Loucy (cell line): ENCODE results near the gene OR7D4.
"Not testable (repeated sequence)": the region's sequence is repeated elsewhere in the genome, so short reads cannot be mapped to it uniquely, and the experiment has no call there.

Source experiments
- H2AFZ ChIP-seq: fragments of 200-600 bp; sonication (generic); 2 replicates; pipeline ENCODE4 v1.6.0; 2016; ENCODE audit warnings: antibody characterized with exemption, mild to moderate bottlenecking, low read length, moderate library complexity
- H3F3A ChIP-seq: fragments of 200-600 bp; 2 replicates; pipeline ENCODE4 v1.6.0; 2016; ENCODE audit warnings: antibody characterized with exemption, low read depth, mild to moderate bottlenecking
- H3K27me3 ChIP-seq: fragments of 200-600 bp; sonication (generic); 2 replicates; pipeline ENCODE4 v1.6.1; 2014; ENCODE audit warnings: low read length, mild to moderate bottlenecking; ENCODE audit not compliant: insufficient read depth, poor library complexity, severe bottlenecking
- H3K36me3 ChIP-seq: fragments of 200-600 bp; sonication (generic); 2 replicates; pipeline ENCODE4 v1.6.1; 2016; ENCODE audit warnings: low read length; ENCODE audit not compliant: insufficient read depth
- H3K4me1 ChIP-seq: fragments of 200-600 bp; sonication (generic); 2 replicates; pipeline ENCODE4 v1.5.1; 2014; ENCODE audit warnings: low read length, mild to moderate bottlenecking; ENCODE audit not compliant: insufficient read depth, poor library complexity, severe bottlenecking
- H3K4me2 ChIP-seq: fragments of 200-600 bp; sonication (generic); 2 replicates; pipeline ENCODE4 v1.6.0; 2014; ENCODE audit warnings: antibody characterized with exemption, low read length, low read depth, mild to moderate bottlenecking; ENCODE audit not compliant: poor library complexity, severe bottlenecking
- H3K4me3 ChIP-seq: fragments of 200-600 bp; sonication (generic); 2 replicates; pipeline ENCODE4 v1.5.1; 2014; ENCODE audit warnings: low read length, mild to moderate bottlenecking, mixed read lengths; ENCODE audit not compliant: poor library complexity, severe bottlenecking
- H3K79me2 ChIP-seq: fragments of 200-600 bp; sonication (generic); 2 replicates; pipeline ENCODE4 v1.6.1; 2014; ENCODE audit warnings: low read length; ENCODE audit not compliant: insufficient read depth
- H3K9ac ChIP-seq: fragments of 200-600 bp; sonication (generic); 2 replicates; pipeline ENCODE4 v1.6.0; 2014; ENCODE audit warnings: mild to moderate bottlenecking, low read depth, low read length, moderate library complexity; ENCODE audit not compliant: poor library complexity, severe bottlenecking
- H3K9me2 ChIP-seq: fragments of 200-600 bp; sonication (generic); replicated peaks from 2 replicates; pipeline ENCODE4 v1.6.1; 2016; ENCODE audit warnings: low read depth, low read length, mixed read lengths
- H3K9me3 ChIP-seq: fragments of 200-600 bp; sonication (generic); 2 replicates; pipeline ENCODE4 v1.6.1; 2014; ENCODE audit warnings: mild to moderate bottlenecking, antibody characterized with exemption, low read length, low read depth; ENCODE audit not compliant: insufficient read depth
- H4K20me1 ChIP-seq: fragments of 200-600 bp; sonication (generic); 2 replicates; pipeline ENCODE4 v1.6.0; 2014; ENCODE audit warnings: antibody characterized with exemption, low read length, mild to moderate bottlenecking; ENCODE audit not compliant: insufficient read depth, poor library complexity, severe bottlenecking
- EZH2phosphoT487 ChIP-seq: fragments of 200-600 bp; IDR thresholded peaks from 2 replicates; pipeline ENCODE4 v1.6.1; 2018; ENCODE audit warnings: antibody characterized with exemption, mild to moderate bottlenecking, moderate library complexity, borderline replicate concordance
- TF ChIP-seq, protein P1 (sequence below): fragments of 200-600 bp; sonication (generic); conservative IDR thresholded peaks from 2 replicates; pipeline ENCODE4 v1.5.1; 2014; ENCODE audit warnings: mild to moderate bottlenecking, antibody characterized with exemption, low read length

OR7D4 gene

DNA sequence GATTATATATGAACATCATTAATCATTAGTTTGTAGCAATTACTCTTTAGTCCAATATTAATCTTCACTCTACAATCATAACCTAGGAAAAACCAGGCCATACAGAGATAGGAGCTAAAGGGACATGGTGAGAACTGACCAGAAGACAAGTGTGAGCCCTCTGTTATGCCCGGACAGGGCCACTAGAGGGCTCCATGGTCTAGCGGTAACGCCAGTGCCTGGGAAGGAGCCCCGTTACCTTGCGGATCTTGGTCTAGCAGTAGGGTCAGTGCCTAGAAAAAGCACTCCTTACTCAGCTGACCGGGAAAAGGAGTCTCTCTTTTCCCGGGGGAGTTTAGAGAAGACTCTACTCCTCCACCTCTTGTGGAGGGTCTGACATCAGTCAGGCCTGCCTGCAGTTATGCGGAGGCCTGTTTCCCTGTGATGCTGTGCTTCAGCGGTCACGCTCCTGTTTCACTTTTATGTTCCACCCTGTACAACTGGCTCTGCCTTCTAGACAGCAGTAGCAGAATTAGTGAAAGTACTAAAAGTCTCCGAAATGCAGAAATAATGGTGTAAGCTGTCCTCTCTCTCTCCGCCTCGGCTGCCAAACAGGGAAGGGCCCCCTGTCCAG, 13.8 kb downstream of the OR7D4 start:
- Histone ChIP-seq H3K79me2 (no peaks in the 10 kb centered on the region), H3K4me2 (peak overlapping the region; percentile 76), H3K9me3 (no peaks in the 10 kb centered on the region), H3K36me3 (no peaks in the 10 kb centered on the region), H4K20me1 (no peaks in the 10 kb centered on the region), H3K9ac (no peak overlapping the region), H3K4me1 (no peaks in the 10 kb centered on the region), H3K27me3 (no peaks in the 10 kb centered on the region), H3K4me3 (peak overlapping the region; percentile 62), H3F3A (no peaks in the 10 kb centered on the region), H3K9me2 (no peaks in the 10 kb centered on the region), H2AFZ (peak overlapping the region; percentile 88)
- TF ChIP-seq, protein P1, sequence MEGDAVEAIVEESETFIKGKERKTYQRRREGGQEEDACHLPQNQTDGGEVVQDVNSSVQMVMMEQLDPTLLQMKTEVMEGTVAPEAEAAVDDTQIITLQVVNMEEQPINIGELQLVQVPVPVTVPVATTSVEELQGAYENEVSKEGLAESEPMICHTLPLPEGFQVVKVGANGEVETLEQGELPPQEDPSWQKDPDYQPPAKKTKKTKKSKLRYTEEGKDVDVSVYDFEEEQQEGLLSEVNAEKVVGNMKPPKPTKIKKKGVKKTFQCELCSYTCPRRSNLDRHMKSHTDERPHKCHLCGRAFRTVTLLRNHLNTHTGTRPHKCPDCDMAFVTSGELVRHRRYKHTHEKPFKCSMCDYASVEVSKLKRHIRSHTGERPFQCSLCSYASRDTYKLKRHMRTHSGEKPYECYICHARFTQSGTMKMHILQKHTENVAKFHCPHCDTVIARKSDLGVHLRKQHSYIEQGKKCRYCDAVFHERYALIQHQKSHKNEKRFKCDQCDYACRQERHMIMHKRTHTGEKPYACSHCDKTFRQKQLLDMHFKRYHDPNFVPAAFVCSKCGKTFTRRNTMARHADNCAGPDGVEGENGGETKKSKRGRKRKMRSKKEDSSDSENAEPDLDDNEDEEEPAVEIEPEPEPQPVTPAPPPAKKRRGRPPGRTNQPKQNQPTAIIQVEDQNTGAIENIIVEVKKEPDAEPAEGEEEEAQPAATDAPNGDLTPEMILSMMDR = peak; percentile 79
- no peak for TF ChIP-seq EZH2phosphoT487

DNA sequence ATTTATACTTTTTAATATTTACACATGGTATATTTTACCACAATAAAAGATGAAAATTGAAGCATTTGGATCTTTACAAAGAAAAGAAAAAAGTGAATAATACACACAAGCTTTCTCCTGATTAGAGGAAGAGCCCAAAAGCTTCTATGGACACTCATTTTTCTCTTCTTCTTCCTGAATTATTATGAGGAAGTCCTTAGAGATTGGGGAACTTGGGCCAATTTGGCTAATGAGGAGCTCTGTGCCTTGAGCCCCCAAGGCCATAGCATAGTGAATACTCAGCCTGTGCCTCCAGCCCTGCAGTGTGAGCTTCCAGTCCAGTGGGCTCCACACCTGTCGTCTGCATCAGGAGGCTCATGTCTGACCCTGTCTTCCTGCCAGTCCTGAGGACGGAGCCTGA, 21.3 kb downstream of the OR7D4 start:
- not testable (repeated sequence) for H3K4me2 ChIP-seq, H3K79me2 ChIP-seq, H3K9me3 ChIP-seq

DNA sequence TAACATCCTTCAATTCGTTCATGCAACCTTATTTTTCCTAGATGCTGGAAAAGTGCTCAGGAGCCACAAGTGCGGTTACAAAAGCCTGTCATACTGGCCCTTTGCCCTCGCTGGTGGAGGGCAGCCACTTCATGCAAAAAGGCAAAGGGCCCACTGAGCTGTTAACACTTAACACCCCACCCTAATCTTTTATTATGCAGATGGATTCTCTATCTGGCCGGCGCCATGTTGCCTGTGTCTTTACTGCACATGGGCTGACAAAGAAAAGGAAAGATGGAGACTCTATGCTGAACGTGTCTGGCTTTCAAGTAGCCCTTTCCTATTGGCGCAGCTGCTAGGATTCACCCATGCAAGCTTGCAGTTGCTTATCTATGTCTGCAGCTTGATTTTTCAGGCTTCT, 29.9 kb downstream of the OR7D4 start:
- no peaks in the 10 kb centered on the region for H4K20me1 ChIP-seq
- no peaks in the 10 kb centered on the region for H3K4me1 ChIP-seq
- H3K79me2 ChIP-seq = no peaks in the 10 kb centered on the region
- no peaks in the 10 kb centered on the region for H3K9me3 ChIP-seq
- H3F3A ChIP-seq = no peaks in the 10 kb centered on the region
- H3K4me3 ChIP-seq = no peak overlapping the region
- H3K27me3 ChIP-seq = no peaks in the 10 kb centered on the region
- no peaks in the 10 kb centered on the region for H3K9me2 ChIP-seq
- no peak overlapping the region for H3K4me2 ChIP-seq
- TF ChIP-seq, protein P1 = no peak
- no peak for TF ChIP-seq EZH2phosphoT487
- no peak overlapping the region for H3K9ac ChIP-seq
- no peak overlapping the region for H2AFZ ChIP-seq
- no peaks in the 10 kb centered on the region for H3K36me3 ChIP-seq

More for the DNA sequence above, 21.3 kb downstream of the OR7D4 start:
- not testable (repeated sequence) for H3K36me3 ChIP-seq, H2AFZ ChIP-seq, H4K20me1 ChIP-seq, H3F3A ChIP-seq, H3K9ac ChIP-seq, H3K9me2 ChIP-seq, H3K27me3 ChIP-seq, H3K4me1 ChIP-seq, H3K4me3 ChIP-seq

DNA sequence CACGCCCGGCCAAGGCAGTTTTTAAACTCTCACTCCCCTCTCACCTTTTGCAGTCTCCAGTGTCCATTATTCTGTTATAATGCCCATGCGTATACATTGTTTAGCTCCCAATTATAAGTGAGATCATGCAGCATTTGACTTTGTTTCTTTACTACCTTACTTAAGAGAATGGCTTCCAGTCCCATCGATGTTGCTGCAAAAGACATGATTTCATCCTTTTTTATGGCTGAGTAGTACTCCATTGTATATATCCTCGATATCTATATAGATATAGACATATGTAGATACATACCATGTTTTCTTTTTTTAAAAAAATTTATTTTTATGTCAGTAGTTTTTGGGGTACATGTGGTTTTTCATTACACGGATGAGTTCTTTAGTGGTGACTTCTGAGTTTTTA, 32.2 kb downstream of the OR7D4 start:
- Histone ChIP-seq H3F3A (no peaks in the 10 kb centered on the region), H4K20me1 (no peaks in the 10 kb centered on the region), H3K9me3 (no peaks in the 10 kb centered on the region), H3K27me3 (no peaks in the 10 kb centered on the region), H3K4me1 (no peaks in the 10 kb centered on the region), H3K79me2 (no peaks in the 10 kb centered on the region), H2AFZ (no peak overlapping the region), H3K4me2 (no peak overlapping the region), H3K9me2 (no peaks in the 10 kb centered on the region), H3K4me3 (no peak overlapping the region), H3K9ac (no peak overlapping the region), H3K36me3 (no peaks in the 10 kb centered on the region)
- TF ChIP-seq, protein P1 = no peak
- no peak for TF ChIP-seq EZH2phosphoT487
